GM18499 (cell line): ENCODE measurements around the gene GLRX.
"Not testable (repeated sequence)": the region's sequence is repeated elsewhere in the genome, so short reads cannot be mapped to it uniquely, and the experiment has no call there.

Experiments
- ATAC-seq: cut with Tn5 transposase; IDR thresholded peaks from one replicate; pipeline ENCODE4 v1.9.1; 2021; ENCODE audit warnings: moderate number of reproducible peaks; ENCODE audit not compliant: insufficient read depth, unreplicated experiment

The GLRX gene

DNA sequence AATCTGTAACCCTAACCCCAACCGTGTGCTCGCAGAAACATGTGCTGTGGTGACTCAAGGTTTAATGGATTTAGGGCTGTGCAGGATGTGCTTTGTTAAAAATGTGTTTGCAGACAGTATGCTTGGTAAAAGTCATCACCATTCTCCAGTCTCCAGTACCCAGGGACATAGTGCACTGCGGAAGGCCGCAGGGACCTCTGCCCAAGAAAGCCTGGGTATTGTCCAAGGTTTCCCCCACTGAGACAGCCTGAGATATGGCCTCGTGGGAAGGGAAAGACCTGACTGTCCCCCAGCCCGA lies 11.5 kb downstream of the GLRX start:
- ATAC-seq, result not testable (repeated sequence)

DNA sequence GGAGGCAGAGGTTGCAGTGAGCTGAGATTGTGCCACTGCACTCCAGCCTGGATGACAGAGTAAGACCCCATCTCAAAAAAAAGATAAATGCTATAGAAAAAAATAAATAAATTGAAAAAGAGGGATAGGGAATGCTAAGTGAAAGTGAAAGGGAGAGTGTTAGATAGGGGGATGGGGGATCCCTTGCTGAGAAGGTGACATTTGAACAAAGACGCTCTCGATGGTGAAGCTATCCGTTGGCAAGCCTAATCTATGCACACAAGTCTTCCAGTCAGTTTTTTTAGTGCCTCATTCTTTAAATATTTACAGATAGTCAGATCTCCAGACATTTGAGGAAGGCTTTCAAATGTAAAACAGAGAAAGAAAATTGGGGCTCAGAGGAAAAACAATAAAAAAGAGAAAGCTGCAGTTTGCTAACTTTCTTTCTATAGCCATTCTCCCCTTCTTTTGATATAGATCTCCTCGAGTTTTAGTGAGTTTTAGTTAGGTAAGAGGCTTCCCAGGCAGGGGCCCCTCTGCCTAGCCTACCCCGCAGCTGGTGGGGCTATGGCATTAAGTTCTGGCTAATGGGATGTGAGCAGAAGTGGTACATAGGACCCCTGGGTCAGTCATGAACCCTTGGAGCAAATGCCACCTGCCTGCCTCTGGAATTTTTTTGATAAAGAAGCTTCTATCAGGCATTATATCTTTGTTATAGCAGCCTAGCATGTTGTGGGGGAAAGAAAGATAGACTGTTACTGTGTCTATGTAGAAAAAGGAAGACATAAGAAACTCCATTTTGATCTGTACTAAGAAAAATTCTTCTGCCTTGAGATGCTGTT lies 12.0 kb downstream of the GLRX start:
- no peak for ATAC-seq

DNA sequence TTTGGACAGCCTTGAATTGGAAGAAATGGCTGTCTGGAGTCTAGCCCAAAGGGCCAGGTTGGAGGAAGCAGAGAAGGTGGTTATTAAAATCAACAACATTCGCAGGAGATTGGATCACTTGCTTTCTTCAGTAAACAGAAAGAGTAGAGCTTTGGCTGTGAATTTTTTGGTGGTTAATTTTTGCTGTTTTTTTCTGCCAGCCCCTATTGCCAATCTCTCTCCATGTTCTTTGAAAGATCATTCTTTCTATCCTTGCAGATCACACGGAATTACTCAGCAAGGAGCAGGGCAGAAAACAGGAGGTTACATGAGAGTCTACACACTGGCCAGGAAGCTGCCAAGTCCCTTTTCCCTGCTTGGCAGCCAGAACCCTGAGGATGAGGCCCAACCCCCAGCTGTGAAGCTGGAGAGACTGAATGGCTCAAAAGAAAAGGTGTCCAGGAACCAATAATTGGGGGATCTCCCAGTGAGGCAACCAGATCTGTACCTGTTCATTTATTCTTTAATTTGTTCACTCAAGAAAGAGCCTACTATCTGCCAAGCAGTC lies 13.0 kb downstream of the GLRX start:
- no peak for ATAC-seq

- peak; percentile 98 for ATAC-seq
These were observed 13.7 kb downstream of the GLRX start for GRCh38 chr5:95808686-95809413.

DNA sequence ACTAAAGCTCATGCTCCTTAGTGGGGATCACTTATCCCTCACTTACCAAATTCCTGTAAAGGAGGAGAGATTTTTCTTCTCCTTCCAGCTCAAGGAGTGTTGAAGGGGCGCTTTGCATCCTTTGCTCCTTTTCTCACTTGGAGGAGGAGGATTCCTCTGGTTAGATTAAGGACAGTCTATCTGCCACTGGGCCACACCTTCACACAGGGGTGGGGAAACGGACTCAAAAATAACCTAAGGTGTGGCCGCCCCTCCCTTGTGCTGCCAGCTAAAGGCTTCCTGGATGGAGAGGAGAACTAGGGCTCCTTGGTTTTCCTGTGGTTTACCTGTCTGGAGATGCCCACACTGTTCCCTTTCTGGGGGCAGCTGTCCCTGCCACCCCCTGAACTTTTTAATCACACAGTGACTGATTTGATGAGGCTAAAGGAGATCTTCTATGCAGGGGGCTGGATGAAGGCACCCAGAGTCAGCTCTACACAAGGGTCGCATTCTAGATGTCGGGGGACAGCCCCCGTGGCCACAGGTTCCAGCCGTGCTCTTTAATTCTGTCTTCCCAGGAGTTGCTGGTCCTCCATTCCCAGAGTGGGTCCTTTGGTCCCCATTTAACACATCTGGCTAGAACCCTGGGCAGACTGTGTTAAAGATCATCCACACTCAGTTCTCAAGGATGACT lies 14.4 kb downstream of the GLRX start:
- no peak for ATAC-seq

- ATAC-seq, result no peak
These were observed 15.8 kb downstream of the GLRX start for GRCh38 chr5:95806687-95807086.

GRCh38 chr5:95804736-95805539 lies 17.6 kb downstream of the GLRX start:
- ATAC-seq, result no peak

- no peak for ATAC-seq
These were observed 19.0 kb downstream of the GLRX start for GRCh38 chr5:95803271-95804148.

DNA sequence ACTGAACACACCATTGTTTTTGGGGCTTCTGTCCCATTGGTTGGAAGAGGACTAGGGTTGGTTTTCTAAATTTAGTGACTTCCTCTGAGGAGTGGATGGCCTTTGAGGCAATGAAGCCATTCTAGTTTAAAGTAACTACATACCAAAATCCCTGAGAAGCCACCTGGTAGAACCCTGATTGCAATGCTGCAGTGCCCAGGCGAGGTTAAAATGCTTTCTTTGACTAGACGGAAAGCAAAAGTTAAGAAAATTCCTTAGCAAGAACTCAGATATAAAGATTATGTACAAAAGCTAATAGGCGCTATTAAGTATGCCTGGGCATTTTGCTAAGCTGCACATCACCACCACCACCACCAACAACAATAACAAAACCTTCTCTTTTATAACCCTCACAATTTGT lies 20.6 kb downstream of the GLRX start:
- no peak for ATAC-seq

DNA sequence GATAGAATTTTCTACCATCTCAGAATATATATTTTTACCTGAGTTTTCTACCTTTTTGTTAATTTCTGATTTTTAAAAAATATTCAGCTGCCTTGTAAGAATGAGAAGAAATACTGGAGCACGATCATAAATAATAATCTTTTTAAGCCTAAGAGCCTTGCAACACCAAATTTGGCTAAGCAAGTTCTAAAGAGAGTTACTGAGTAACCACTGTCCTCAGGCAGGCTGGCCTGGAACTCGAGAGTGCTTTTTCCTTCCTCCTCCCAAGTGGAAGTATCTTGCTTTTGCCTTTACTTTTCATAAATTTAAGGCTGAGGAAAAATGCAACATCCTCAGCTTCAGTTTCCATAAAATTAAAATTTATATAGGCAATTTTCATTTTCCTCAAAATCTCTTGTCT lies 21.0 kb downstream of the GLRX start:
- no peak for ATAC-seq

GRCh38 chr5:95800553-95800952 lies 22.0 kb downstream of the GLRX start:
- ATAC-seq, result no peak

- ATAC-seq, result no peak
These were observed 23.2 kb downstream of the GLRX start for GRCh38 chr5:95799191-95799835.

DNA sequence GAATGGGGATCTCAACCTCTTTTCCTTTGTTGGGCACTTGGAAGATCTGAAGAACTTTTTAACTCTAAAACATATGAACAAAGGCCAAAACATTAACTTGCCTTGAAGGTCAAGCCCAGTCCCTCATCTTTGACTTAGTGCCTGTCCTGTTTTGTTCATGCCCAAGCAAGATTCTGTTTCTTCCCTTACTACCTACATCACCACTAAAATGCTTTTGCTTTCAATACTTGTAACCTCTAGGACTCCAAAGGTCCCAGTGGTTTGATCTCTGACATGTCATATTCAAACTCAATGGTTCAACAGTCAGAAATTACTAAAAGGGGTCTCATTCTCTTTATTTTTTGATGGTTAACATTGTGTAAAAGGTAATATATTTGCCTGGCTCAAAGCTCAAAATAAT lies 24.0 kb downstream of the GLRX start:
- ATAC-seq, result no peak

- ATAC-seq, result no peak
These were observed 24.5 kb downstream of the GLRX start for GRCh38 chr5:95798048-95798447.

- ATAC-seq, result no peak
These were observed 25.2 kb downstream of the GLRX start for GRCh38 chr5:95797301-95797700.

DNA sequence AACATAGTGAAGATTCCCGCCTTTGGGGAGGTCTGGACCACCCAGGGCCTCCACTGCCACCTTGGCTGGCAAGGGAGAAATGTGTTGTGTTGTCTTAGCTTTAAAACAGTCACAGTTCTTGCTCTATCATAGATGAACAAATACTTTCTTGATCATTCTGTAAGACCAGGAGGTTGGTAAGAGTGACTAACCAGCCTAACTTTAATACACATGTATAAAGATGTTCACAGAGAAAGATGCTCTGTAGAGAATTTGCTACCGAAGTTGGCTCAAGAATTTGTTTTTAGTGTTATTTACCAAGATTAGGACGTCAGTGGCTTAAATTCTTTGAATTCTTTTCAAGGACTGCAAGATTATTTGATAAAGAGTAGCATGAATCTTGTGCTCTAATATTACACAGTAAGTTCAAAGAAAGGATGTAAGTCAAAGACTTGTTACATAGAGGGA lies 28.4 kb downstream of the GLRX start:
- ATAC-seq, result no peak

- no peak for ATAC-seq
These were observed 30.8 kb downstream of the GLRX start for GRCh38 chr5:95791751-95792150.

- no peak for ATAC-seq
These were observed 34.0 kb downstream of the GLRX start for GRCh38 chr5:95788493-95788892.
